NAMALWA (cell line): ENCODE measurements around the gene HOXC9.

Experiments
- DNase-seq: peaks from one replicate; pipeline ENCODE4 v3.0.0-alpha.2; 2015; ENCODE audit warnings: low spot score

HOXC9 gene

DNA sequence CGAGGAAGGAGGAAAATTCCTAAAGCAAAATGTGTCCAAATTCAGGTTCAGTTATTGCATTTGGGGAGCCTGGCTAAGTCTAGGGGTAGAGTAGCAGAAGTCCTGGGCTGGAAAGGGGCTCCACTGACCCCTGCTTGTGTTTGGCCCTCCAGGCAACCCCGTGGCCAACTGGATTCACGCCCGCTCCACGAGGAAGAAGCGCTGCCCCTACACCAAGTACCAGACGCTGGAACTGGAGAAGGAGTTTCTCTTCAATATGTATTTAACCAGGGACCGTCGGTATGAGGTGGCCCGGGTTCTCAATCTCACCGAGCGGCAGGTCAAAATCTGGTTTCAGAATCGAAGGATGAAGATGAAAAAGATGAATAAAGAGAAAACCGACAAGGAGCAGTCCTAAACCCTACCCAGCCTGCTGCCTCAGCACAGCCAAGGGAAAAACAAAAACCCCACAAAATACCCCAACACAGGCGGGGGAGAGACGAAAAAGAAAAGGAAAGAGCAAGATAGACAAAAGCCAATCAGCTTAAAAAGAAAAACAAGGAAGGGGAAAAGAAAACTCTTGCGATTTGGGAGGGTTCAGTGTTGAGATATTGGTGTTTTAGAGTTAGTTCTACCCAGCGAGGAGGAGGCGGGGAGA lies 2.4 kb downstream of the HOXC9 start:
- DNase-seq = no peak

DNA sequence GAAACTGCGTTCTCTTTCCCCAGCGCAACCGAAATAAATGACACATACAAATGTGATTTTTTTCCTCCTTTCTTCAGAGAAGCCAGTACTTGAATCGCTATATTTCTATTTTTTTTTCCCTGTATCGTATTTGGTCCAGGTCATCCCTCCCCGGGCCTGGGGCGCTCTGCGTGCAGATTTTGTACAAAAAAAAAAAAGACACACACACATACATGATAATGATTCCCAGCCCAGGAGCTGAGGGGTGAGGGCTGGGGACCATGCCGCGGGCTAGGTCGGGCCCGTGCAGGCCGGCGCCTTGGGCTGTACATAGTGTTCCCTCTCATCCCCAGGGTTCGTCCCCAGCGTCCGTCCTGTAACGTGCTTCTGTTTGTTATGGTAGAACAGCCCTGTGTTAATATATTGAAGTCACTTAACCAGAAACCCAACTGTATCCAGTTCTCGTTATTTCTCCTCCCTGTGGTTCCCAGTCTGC lies 3.0 kb downstream of the HOXC9 start:
- DNase-seq = no peak

DNA sequence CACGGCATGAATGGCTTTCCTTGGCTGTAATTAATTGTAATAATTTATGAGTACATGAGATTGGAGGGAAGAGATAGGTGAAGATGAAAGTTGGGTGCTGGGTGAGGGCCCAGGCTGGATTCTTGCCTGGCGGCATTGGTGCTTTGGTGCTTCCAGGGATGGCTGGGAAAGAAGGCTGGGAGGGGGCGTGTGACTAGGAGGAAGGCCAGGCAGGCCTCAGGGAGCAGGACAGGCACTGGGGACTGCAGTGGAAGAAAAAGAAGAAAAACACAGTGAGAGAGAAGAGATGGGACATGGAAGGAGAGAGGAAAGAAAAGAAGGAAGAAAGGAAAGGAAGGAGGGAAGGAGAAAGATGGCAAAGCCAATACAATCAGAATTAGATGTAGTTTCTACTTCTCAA lies 3.7 kb downstream of the HOXC9 start:
- no peak for DNase-seq

DNA sequence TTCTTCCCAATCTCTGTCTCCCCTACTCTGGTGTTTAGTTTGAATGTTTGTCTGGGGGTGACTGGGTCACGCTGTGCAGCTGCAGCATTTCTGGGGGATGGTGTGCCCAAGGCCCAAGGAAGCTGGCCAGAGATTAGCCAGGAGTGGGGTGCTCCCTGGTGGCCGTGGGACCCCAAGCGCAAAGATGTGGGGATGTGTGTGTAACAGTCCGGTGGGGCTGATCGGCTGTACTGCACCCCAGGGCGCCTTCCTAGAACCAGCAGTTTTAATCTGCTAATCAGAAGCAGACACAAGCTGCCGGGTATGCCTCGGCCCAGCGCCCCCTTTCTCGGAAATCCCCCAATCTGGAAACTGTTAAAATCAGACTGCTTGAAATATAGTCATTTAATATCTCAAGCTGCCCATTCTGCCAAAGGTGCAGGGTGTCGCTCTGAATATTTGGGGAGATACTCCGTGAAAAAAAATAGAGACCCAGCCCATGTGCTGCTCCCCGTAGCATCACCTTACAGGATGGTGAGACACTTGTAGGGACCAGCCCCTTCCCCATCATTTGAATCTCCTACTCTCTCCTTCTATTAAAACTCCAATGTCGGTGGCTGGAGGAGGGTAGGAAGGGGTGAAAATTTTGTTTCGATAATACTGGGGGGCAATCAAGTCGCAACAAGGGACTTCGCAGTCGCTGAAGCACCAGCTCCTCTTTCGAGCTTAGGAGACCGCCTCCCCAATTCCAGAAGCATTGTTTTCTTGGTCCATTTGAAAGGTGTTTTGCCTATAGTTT lies 4.3 kb downstream of the HOXC9 start:
- DNase-seq = no peak

DNA sequence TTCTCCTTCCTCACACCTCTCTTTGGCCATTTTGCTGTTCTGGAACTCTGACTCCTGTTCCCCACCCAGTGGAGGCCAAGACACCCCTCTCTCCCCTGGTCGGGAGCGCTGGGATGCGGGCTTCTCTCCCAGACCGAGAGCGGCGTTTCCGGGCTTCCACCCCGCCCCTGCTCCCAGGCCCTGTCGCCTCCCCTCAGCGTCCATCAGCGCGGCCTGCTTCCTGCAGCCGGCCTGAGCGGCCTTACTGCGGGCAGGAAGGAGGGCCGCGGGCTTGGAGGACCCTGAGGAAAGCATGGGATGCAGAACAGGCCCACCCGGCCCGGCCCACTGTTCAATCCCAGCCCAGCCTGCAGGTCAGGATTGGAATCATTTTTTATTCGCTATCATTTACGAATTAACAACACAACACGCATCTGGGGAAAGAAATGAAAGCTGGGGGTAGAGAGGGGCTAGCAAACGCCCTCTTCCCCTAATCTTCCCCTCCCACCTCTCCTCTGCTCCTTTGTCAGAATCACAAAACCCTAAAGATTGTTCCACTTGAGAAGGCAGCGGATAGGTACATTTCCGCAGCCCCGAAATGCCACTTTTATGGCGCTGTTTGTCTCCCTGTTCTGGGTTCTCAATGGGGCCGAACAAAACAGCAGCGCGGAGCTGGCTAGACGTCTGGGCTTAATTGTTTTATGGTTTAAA lies 5.0 kb downstream of the HOXC9 start:
- no peak for DNase-seq

DNA sequence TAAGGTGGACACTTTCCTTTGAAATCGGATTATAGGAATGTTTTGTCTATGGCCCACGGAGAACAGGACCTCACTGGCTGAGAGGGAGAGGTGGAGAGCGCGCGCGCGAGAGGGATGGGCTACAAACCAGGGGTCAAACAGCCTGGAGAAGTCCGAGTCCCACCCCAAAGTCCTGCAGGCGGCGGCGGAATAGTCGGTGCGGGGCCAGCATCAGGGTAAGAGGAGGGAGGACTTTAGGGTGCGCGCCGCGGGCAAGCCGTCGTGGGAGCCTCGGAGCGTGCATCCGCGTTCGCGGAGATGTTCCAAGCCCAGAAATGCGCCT lies 5.5 kb downstream of the HOXC9 start:
- DNase-seq = no peak

DNA sequence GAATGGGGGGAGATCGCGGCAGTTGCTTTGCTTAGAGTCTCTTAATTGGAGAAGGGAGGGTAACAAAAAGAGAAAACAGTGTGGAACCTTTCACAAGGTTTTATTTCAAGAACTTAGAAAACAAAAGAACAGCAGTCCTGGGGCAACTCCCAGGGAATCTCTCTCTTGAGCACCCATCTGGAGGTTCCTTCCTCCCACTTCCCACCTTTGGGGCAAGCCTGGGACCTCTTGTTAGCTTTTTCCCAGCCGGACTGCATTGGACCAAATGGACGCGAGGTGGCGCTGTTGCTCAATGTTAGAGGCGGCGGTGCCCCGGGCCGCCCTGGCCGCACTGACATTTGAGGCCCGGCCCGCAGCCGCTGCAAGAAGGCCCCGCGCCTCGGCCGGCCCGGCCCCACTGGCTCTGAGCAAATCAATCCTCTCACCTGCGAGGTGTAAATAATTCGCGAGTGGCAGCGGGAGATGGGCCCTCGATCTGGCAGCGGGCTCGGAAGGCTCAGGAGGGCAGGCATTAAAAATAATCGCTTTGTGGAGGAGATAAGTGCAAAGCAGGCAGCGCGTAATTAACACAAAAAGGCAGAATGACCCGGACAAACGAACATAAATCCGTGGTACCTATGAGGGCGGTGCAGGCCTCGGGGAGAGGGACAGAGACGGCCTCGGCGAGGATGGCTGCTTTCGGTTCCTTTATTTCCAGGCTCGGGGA lies 6.0 kb downstream of the HOXC9 start:
- peak; percentile 88 for DNase-seq

DNA sequence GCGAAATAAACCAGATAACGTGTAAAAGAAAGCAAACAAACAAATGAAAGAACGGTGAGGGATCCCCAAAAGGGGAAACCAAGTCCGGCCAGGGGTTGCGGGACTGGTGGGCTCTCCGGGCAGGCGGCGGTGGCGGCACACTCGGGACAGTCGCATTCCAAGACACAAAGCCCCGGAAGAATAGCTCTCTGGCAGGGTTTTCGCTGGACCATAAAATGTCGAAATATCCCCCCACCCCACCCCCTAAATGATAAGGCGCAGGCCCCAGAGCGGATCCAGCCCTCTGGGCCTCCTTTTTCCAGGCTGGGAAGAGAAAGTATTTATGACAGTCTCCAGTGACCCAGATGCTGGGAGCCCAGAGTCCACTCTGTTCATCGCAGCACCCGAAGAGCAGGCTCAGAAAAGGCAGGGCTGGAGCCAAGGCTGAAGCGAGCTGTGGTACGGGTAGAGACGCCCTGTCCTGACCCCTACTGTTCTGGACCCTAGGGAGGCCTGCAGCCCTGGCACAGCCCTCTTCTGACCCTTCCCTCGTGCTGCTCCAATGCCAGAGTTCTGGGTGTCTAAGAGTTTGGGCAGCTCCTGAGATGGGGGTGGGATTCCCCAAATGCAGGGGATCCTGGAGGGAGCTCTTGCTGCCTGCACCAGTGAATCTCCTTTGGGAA lies 6.7 kb downstream of the HOXC9 start:
- no peak for DNase-seq

DNA sequence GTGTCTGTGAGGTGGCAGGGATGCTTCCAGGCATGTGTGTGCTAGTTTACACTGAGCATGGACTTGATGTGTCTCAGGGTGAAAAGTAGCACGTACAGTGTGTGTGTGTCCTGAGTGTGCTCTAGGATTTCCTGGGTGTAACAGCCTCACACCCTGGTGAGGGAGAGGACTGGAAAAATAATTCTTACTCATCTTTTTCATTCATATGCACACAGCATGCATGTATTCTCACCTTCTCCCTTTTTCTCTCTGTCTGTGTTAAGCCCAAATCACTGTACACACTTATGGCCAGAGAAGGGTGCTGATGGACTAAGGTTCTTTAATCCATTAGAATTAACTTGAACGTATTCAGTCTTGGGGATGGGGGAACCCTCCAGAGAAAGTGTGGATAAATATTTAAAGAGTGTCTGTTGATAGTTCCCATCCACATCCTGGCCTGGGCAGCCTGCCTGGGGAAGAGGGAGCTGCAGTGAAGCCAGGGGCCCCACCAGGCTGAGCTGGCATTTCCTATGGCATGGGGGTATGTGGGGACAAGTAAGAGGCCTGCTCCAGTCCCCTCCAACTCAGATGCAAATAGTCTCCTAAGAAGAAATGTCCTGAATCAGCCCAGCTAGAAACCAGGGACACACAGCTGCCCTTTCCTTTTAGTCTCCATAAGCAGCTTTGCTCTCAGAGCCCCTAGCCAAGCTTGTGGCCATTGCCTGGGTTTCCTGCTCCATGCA lies 7.7 kb downstream of the HOXC9 start:
- DNase-seq = no peak

DNA sequence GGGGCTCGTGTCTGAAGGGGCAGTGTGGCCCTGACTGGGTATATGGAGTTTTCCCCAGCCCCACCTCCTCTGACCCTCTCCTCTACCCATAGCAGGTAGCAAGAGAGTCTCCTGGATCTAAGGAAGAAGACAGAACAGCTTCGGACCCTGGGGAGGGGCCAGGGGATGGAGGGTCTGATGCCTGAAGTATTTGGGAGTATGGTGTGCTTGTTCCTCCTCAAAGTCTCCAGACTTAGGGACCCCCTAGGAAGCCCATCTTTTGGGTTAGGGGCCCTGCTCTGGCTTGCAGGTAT lies 8.2 kb downstream of the HOXC9 start:
- DNase-seq = no peak

DNA sequence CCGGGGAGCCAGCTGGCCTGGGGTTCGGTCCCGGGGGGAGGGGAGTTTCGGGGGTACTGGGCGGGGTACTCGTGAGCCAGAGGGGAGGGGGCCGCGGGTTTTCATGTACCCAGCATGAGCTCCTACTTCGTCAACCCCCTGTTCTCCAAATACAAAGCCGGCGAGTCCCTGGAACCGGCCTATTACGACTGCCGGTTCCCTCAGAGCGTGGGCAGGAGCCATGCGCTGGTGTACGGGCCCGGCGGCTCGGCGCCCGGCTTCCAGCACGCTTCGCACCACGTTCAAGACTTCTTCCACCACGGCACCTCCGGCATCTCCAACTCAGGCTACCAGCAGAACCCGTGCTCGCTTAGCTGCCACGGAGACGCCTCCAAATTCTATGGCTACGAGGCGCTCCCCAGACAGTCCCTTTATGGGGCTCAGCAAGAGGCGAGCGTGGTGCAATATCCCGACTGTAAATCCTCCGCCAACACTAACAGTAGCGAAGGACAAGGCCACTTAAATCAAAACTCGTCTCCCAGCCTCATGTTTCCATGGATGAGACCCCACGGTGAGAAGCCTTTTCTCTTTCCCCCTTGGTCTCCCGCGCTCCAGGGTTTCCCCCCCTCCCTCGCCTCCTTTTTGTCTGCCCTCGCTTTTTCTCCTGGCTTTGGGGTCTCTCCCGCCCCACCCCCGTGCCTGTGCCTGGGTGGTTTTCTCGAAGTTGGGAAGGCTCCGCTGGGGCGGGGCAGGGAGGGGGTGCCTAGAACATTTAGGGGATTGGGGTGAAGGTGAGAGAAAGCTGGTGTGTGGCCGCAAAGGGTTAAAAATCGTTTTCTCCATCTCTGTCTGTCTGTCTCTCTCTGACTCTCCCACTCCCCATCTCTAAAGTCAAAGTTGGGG lies 9.5 kb downstream of the HOXC9 start:
- no peak for DNase-seq

DNA sequence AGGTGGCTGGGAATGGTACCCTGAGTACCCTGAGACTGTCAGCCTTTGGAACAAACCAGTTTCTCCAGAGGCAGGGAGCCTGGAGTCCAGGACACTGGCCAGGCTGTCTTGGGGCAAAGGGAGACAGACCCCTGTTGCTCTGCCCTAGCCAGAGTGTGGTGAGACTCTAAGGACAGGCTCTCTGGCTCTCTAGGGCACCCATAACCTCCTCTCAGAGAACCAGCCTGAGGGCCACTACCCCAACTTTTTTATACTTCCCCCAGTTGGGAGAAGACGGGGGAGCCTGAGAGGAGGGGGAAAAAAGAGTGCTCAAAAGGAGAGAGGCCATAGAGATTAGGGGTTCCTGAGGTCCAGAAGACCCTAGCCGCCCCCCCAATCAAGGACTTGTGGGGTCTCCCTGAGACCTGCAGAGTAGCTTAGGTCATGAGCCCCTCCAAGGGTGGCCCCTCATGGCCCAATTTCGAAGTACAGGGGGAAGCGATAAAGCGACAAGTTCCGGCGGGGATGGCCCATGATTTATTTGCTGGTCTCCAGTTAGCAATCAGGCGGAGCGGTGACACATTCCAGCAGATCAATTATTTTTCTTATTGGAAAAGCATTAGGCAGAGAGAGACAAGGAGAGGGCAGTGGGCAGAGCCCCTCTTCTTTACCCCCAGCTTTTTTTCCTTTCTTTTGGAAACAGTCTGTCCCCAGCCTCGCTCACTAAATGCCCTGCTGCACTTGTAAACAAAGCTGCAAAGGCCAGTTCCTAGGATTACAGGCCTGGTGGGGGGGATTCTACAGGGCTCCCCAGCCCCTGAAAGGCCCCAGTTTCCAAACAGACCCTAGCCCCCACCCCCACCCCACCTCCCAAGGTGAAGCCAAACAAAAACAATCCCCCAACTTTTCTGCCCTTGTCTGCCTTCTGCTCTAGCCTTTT lies 10.4 kb downstream of the HOXC9 start:
- no peak for DNase-seq

DNA sequence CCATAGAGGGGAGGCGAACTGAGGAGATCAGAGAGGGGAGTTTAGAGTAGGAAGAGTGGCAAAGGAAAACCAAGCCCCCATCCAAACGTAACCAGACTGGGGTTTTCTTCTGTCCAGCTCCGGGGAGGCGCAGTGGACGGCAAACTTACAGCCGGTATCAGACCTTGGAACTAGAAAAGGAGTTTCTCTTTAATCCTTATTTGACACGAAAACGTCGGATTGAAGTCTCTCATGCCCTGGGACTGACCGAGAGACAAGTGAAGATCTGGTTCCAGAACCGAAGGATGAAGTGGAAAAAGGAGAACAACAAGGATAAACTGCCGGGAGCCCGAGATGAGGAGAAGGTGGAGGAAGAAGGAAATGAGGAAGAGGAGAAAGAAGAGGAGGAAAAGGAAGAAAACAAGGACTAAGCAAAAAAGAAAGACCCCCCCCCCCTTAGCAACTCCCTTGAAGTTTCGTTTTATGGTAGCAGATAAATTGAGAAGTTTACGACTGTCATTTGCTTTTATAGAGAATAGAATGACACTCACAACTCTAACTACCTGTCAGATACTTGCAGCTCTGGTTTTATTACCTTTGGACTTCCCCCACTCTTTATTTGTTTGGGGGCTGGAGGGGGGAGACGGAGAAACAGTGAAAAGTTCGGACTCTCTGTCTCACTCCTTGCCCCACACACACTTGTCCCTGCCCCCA lies 11.2 kb downstream of the HOXC9 start:
- DNase-seq = no peak

DNA sequence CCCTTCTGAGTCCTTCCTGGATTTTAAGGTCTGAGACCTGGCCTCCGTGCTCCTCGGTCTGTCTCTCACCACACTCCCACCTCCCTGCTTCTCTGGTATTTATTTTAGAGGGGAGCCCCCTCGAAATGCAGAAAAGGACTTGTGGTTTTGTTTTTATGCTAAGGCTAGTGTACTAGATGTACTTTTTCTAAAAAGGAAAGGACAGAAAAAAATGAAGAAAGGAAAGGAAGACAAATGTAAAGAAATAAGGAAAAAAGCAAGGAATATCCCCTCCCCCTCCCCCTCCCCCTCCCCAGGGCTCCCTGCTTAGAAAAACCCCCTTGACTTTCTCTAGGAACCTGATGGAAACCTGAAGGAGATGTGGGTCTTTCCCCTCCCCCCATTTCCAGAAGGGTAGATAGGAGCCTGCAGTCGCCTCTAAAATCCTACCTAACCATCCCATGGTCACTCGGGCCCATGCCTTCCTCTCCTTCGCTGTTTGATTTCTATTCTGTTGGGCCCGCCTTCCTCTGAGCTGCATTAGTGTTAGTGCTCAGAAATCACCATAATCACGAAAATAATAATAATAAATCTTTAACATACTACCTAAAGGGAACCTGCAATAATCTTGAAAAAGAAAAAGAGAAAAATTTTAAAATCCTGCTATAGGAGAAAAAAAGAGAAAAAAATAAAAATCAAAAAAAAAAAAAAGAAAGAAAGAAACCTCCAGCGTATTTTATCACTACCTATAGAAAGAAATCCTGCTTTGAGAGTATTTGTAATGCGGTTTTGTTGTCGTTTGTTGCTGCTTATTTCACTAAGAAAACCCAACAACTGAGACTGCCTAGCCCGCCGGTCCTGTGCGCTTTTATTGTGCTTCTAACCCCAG lies 11.9 kb downstream of the HOXC9 start:
- DNase-seq = no peak

DNA sequence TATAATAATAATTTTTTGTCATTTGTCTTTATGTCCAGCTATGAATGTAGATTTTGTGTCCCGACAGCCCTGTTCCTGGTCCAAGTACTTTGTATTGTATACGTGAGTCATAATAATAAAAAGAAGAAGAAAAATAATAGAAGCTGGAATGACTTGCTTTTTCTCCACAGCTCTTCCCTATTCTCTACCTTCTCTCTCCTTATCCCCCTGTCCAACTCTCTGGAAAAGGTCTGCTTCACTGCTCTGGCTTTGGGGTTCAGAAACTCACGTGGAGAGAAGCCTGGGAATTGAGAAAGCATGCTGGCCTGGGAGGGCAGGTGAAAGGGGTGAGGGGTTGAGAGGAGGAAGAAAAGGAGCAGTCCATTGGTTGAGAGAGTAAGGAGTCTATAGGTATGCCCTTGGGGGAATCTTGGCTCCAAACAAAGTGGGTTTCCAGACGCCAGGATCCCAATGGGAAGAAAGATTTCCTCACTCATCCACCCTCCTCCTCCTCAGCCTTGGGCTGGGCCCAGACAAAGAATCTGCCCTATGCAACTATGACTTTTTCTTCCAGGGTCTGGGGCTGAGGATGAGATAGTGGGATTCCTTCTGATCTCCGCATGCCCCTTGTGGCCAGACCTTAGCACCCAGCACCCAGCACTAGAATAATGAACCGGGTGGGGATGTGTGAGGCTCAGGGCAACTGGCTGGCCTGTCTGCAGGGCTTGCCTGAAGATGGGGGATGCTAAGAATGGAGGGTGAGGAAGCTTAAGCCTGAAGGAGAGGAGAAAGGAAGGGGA lies 12.9 kb downstream of the HOXC9 start:
- no peak for DNase-seq

DNA sequence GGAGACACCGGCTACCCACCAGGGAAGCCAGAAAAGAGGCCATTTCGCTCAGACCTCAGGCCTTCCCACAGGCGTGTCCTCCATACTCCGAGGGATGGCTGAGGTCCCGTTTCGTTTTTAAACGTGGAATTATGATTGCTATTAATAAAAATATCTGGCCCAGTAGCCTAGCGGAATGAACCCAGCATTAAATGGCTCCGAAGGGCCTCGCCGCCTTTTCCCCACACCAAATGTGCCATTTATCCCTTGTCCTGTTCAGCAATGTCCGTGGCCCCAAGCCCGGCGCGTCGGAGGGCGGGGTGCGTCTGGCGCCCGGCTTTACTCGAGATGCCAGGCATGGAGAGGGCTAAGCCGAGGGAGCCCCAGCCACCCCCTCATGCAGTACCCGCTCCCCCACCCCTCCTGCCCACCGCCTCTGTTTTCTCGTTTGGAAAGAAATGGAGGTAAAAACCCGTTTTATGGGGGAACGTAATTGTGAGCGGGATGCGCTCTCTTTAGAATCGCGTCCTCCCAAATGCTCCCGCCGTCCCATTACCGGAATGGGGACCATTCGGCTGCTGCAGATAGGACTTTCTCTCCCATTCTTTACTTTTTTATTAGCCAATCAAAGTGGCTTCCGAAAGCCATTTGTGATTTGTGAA lies 14.5 kb downstream of the HOXC9 start:
- DNase-seq = no peak
